ENCODE data around the gene OR51B6.
"Not testable (repeated sequence)": the region's sequence is repeated elsewhere in the genome, so short reads cannot be mapped to it uniquely, and the experiment has no call there.

The OR51B6 gene, protein sequence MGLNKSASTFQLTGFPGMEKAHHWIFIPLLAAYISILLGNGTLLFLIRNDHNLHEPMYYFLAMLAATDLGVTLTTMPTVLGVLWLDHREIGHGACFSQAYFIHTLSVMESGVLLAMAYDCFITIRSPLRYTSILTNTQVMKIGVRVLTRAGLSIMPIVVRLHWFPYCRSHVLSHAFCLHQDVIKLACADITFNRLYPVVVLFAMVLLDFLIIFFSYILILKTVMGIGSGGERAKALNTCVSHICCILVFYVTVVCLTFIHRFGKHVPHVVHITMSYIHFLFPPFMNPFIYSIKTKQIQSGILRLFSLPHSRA

DNA sequence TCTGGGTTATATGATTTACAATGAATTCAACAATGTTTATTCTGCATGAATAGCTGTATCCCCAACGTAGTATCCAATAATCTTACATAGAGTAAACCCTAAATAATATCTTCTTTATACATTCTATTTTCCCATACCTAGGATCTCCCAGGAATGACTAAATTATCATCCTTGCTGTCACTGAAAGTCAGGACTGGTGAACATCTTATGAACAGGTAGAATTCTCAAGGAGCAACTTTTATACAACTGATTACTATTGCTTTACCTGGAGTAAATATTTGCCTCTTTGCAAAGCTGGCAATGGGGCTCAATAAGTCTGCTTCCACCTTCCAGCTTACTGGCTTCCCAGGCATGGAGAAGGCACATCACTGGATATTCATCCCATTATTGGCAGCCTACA is at the start of gene OR51B6:
OR51B6 (plus strand) TSS at position 301 of the 400 bp plus-strand sequence; CDS start at position 301, 0 bp downstream.
- DNase-seq (ENCODE audit: low spot score), result no peak

- no peak for DNase-seq (ENCODE audit: low spot score)
These were observed 49.5 kb upstream of the OR51B6 start, which contains the start of gene OR51B4 for GRCh38 chr11:5301846-5302245. Gene OR51B4, minus strand, starts transcription at chr11:5301946. Its CDS starts 0 bp downstream, at chr11:5301946.

DNA sequence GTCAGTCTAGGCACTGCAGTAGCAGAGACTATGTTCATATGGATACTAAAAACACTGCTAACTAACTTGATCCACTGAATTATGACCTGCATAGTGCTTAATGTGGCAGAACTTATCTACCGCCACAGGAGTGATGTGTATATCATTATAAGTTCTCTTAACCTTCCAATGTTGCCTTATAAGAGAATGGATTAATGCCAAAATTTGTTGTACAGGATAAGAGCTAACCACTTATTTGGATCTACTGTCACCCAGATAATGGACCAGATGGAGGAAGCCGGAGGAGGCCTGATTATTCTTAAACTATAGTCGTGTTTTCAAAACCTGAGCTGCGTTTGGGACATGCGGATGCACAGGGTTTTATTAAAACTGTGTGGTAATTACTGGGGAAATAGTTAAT is 47.7 kb upstream of the OR51B6 start:
- no peak for DNase-seq (ENCODE audit: low spot score)

GRCh38 chr11:5304046-5304445 is 47.3 kb upstream of the OR51B6 start:
- DNase-seq (ENCODE audit: low spot score), result no peak

GRCh38 chr11:5307256-5308019 is 43.9 kb upstream of the OR51B6 start:
- no peak for DNase-seq (ENCODE audit: low spot score)

DNA sequence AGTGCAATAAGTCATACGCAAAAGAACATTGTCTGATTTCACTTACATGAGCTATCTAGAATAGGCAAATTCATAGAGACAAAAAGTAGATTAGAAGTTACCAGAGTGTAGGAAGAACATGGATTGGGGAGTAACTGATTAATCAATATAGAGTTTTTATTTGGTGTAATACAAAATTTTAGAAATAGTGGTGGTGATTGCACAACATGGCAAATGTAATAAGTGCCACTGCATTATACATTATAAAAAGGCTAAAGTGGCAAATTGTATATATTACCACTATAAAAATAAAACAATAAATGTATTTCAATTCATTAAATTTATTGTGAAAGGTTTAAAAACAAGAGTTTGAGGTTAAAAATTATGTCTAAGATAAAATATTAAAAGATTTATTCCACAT is 40.9 kb upstream of the OR51B6 start:
- no peak for DNase-seq (ENCODE audit: low spot score)

DNA sequence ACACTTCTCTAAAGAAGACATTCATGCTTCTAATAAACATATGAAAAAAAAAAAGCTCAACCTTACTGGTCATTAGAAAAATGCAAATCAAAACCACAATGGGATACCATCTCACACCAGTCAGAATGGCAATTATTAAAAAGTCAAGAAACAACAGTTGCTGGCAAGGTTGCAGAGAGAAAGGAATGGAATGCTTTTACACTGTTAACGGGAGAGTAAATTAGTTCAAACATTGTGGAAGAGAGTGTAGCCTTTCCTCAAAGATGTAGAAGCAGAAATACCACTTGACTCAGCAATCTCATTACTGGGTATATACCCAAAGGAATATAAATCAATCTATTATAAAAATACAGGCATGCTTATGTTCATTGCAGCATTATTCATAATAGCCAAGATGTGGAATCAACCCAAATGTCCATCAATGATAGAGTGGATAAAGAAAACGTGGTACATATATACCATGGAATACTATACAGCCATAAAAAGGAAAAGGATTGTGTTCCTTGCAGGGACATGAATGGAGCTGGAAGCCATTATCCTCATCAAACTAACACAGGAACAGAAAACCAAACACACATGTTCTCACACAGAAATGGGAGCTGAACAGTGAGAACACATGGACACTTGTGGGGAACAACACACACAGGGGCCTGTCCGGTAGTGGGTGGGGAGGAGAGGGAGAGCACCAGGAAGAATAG is 37.8 kb upstream of the OR51B6 start:
- not testable (repeated sequence) for DNase-seq (ENCODE audit: low spot score)

- no peak for DNase-seq (ENCODE audit: low spot score)
These were observed 34.0 kb upstream of the OR51B6 start for GRCh38 chr11:5317292-5317691.

DNA sequence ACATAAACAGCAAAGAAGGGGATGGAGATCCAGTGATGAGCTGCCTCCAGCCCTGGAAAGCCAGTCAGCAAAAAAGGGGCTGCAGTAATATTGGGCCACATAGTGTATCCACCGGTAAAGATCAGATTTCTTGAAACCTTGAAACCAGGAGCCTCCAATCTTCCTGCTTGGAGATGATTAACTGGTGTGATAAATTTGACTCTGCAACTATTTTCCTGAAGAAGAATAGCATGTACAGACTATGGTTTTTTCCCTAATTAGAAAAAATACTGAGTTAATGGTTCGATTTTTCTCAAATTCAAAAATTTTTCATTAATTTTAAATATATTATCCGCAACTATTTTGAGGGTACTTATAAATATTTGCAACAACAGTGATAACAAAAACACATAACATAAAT is 27.1 kb upstream of the OR51B6 start, which contains the start of gene OR51B2:
OR51B2 (minus strand) TSS at position 101 of the 400 bp plus-strand sequence; CDS start at position 101, 0 bp downstream.
- DNase-seq (ENCODE audit: low spot score), result no peak

DNA sequence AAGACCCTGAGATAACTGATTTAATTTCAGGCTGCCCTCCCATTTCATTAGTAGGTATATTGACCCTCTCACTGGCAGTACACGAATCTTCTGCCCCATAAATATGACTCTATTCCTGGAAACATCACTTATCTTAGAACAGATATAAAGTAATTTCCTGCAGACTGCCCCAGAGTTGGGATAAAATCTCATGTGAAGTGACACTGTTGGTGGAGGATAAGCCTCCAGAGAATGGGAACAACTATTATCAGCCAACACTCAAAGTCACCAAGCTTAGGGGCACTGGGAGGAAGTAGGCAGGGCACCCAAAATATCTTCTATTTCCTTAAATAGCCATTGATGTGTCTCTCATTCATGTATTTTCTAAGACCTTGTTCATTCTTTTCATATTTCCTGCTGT is 16.1 kb upstream of the OR51B6 start:
- DNase-seq (ENCODE audit: low spot score), result no peak

- no peak for DNase-seq (ENCODE audit: low spot score)
These were observed 15.0 kb upstream of the OR51B6 start for GRCh38 chr11:5336331-5336730.

DNA sequence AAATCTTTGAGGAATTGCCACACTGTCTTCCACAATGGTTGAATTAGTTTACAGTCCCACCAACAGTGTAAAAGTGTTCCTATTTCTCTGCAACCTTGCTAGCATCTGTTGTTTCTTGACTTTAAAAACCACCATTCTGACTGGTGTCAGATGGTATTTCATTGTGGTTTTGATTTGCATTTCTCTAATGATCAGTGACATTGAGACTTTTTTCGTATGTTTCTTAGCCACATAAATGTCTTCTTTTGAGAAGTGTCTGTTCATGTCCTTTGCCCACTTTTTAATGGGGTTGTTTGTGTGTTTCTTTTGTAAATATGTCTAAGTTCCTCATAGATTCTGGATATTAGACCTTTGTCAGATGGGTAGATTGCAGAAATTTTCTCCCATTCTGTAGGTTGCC is 14.1 kb upstream of the OR51B6 start:
- not testable (repeated sequence) for DNase-seq (ENCODE audit: low spot score)

DNA sequence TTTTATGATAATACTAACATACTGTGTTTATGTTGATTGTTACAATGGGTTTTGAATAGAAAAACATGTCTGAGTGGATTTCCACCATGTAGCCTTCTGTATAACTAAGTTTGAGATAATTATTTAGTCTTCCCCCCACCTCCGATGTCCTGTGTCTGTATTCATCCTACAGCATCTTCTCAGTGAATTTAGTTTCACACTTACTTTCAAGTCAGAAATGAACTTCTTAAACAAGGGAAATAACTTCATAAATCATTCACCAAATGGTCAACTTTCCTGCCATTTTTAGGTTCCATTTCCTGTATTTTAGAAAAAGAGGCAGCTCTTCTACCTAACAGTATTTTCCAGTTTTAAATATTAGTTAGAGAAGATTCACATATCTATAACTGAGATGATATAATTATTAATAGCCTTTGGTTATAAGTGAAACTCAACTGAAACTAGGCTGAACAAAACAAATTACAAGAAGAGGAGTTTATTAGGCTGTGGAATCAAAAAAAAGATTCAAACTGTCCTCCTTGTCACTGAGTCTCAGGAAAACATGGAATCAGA is 11.5 kb upstream of the OR51B6 start:
- no peak for DNase-seq (ENCODE audit: low spot score)

DNA sequence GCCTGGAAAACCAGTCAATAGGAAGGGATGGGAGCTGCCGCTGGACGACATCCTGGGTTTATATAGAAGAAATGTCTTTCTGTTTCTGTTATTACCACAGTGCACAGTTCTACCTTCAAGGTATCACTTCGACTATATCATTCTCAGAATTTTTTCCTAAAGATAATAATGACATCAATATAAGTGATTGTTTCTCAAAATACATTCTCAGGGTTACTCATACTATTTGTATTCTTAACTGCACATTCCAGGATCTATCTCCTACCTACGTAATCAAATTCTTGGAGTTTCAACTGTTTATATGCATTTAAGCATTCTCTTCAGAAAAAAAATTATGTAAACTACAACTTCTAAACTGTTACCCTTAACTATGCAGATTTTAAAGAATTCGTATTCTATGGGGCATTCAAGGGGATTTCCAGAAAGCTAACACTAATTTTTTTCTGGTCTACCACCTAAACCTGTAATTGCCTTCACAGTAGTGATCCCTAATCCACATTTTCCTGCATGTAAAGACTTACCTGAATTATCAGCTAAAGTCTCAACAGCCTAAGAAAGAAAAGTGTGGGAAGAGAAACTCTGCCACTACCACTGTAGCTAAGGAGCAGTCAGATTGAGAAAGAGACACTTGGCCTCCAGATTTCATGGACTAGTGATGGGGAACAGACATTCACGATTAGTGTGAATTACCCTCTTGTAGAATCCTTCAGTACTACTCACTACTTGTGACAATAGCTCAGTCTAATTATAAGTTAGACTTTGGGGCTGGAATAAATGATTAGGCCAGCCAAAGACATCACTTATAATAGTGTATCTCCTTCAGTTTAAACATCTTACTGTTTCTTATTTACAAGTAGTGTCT is 7.6 kb upstream of the OR51B6 start, which contains the start of gene OR51B5:
OR51B5 (minus strand) TSS at position 51 of the 862 bp plus-strand sequence; CDS start at position 51, 0 bp downstream.
- DNase-seq (ENCODE audit: low spot score), result no peak

GRCh38 chr11:5345831-5346230 is 5.5 kb upstream of the OR51B6 start:
- DNase-seq (ENCODE audit: low spot score), result no peak

GRCh38 chr11:5348551-5349194 is 2.6 kb upstream of the OR51B6 start:
- DNase-seq (ENCODE audit: low spot score), result no peak

- DNase-seq (ENCODE audit: low spot score), result no peak
These were observed 1.8 kb upstream of the OR51B6 start for GRCh38 chr11:5349550-5349949.

GRCh38 chr11:5356031-5356430 is 4.7 kb downstream of the OR51B6 start:
- DNase-seq (ENCODE audit: low spot score), result not testable (repeated sequence)

DNA sequence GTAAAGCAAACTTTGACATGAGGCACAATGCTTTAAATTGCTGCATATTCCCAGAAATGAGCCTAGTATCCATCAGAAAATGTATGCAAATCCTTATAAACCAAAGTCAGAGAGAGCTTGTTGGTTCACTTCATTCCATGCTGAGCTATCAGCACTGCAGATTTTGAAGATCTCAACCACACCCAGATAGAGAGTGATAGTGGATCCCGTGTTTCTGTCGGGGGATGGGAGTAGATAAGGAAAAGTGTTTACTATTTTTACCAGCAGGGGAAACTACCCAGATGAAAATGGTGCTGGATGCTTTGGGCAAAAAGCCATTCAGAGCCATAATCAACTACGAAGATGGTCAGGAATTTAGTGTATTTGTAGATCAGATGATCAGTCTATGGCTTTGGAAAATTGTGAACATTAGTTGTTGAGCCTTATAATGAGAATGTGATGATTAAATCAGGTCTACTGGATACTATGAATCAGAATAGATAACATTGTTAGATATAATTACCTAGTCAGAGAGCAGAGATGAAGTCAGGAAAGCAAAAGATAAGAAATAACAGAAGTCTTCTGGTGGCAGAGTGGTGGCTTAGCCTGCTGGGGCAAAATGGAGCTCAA is 10.8 kb downstream of the OR51B6 start:
- DNase-seq (ENCODE audit: low spot score), result no peak

DNA sequence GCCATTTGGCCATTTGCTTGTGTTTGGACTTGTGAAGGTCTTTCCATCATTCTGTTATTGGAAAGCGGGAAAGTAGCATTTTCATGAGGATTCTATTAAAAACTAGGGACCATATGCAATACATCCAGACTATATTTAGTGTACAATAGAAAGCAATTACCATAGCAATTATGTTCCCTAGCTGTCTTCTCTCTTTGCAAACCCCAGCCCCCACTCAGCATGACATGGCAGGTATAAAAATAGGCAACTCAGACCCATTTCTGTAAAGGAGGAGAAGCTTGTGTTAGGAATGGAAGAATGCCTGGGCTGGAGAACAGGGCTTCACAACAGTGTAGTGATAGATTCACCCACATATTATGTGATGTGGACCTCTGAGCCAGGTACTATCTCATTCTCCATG is 12.4 kb downstream of the OR51B6 start:
- DNase-seq (ENCODE audit: low spot score), result no peak

Measured in ecto neural progenitor cell (in vitro differentiated cells).